Activated T-cell treated with anti-CD3 and anti-CD28 coated beads, Interleukin-2, amount 50 U/mL, for 48 hours (primary cell): ENCODE measurements around the gene PLPP7.
"Not testable (repeated sequence)": the region's sequence is repeated elsewhere in the genome, so short reads cannot be mapped to it uniquely, and the experiment has no call there.

ENCODE experiments used
- DNase-seq, 2 experiments: peaks; one replicate each; pipeline ENCODE4 v3.0.0-alpha.2; 2020

The PLPP7 gene

GRCh38 chr9:131289301-131290035 is at the start of gene PLPP7:
PLPP7 (plus strand) TSS chr9:131289723; CDS start chr9:131289998, 275 bp downstream.
- DNase-seq = no peak

GRCh38 chr9:131240047-131240921 is 49.2 kb upstream of the PLPP7 start:
- no peak for DNase-seq

DNA sequence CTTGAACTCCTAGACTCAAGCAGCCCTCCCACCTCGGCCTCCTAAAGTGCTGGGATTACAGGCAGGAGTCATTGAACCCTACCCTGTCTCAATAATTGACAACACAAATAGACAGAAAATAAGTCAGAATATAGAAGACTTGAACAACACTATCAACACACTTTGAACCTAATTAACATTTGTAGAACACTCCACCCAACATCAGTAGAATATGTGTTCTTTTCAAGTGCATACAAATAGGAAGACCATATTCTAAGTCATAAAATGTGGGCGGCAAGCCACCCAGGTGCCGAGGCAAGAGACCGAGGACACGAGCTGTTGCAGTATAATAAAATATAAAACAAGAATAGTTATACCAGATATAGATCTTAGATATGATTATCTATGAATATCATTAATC is 45.2 kb upstream of the PLPP7 start:
- not testable (repeated sequence) for DNase-seq

DNA sequence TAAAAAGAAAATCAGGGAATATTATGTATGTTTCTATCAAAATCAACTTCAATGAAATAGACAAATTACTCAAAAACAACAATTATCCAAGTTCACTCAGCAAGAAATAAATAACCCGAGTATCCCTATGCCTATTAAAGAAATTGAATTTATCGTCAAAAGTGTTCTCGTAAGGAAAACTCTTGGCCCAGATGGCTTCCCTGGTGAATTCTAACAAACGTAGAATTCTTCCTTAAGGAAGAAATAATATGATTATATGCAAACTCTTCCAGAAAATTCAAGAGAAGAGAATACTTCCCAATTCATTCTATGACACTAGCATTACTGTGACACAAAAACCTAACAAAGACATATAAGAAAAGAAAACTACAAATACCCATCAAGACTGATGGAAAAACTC is 42.9 kb upstream of the PLPP7 start:
- DNase-seq = no peak

GRCh38 chr9:131252120-131252519 is 37.4 kb upstream of the PLPP7 start:
- no peak for DNase-seq

DNA sequence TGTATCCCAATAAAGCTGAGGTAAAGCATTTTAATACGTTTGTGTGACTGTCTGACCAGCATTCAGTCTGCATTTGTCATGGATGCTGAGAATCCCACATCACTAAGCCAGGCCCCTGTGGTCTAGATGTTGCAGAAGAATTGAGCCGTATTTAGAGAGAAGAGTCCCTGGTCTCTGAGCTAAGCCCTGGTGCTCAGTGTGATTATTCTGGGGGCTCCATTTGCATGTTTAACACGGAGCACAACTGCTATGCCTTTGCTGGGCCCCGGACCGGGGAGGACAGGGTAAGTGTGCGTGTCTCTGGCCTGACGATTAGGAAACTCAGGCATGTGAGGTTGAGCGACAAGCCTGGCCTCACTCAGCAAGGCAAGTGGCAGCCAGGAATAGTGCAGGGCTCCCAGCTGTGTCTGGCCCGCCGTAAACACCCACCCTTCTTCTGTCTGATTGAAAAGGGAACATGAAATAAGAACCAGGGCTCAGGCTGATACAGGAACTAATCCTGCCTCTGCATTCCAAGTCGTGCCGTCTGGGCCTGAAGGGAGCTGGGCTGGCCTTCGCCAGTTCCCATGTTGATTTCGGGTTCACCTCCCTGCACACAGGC is 35.5 kb upstream of the PLPP7 start:
- peak in 1 of 2 experiments; percentile 19 for DNase-seq

DNA sequence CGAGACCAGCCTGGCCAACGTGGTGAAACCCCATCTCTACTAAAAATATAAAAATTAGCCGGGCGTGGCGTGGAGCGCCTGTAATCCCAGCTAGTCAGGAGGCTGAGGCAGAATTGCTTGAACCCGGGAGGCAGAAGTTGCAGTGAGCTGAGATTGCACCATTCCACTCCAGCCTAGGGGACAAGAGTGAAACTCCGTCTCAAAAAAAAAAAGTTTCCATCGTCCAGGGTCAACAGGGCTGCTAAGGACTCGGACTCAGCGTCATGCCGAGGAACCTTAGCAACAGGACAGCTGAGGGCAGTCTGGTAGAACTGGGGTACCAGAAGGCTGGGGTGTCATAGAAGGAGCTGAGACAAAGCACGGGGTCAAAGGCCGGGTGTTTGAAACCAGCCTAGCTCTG is 34.9 kb upstream of the PLPP7 start:
- no peak for DNase-seq

- DNase-seq = no peak
Measured at GRCh38 chr9:131255676-131256197, 33.8 kb upstream of the PLPP7 start.

DNA sequence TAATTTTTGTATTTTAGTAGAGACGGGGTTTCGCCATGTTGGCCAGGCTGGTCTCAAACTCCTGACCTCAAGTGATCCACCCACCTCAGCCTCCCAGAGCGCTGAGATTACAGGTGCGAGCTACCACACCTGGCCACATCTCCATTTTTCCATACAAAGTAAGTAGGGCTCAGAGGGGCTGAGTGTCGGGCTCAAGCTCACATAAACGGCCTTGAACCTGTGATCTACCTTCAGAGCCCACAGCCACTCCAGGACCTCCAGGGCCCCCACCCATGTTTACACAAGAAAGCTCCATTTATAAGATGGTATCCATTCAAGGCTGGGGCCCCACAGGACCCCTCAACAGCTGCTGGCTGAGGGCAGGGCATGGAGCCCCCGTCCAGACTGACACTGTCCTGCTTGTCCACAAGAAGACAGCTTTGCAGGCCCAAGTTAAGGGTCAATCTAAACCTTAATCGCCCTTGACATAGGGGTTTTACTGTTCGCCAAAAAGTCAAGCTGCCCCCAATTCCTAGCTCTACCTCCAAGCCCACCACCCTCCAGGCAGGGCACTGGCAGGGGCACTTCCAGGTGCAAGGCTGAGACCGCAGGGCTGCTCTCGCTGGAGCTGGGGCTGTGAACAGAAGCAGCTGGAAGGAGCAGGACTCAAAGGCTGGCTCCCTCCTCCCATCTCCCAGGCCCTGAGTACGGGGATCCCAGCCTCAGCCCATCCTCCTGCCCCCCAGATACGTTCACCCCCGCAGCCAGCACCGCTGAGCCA is 32.1 kb upstream of the PLPP7 start:
- no peak for DNase-seq

GRCh38 chr9:131258186-131258585 is 31.3 kb upstream of the PLPP7 start:
- DNase-seq = no peak

DNA sequence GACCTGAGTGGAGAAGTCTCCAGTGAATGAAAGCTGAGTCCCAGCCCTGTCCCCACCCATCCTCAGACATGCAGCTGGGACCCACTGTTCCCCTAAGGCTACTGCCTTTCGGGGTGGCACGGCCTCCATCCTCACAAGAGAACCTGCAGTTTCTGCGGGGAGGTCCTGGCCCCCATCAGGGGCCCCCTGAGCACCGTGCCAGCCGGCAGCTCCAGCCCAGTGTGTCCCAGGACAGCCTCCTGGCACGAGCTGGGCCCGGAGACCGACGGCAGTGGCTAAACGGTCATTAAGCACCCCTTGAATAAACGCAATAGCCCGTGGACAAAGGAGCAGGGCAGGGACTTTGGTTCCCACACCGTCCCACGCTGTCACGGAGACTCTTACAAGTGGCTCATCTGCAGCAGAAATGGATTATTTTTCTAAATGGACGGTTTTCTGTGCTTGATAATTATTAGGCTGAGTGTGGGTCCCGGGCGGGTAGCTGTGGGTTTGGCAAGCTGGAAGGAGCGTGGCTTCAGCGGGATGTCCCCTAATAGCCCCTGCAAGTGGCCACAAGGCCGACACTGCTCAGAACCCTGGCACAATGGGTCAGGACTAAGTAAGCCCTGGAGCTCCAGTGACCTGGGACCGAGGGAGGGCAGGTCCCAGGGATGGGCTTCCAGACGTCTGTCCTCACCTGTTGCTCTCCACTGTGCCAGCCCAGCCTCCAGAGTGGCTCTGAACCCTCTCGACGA is 30.7 kb upstream of the PLPP7 start:
- no peak for DNase-seq

DNA sequence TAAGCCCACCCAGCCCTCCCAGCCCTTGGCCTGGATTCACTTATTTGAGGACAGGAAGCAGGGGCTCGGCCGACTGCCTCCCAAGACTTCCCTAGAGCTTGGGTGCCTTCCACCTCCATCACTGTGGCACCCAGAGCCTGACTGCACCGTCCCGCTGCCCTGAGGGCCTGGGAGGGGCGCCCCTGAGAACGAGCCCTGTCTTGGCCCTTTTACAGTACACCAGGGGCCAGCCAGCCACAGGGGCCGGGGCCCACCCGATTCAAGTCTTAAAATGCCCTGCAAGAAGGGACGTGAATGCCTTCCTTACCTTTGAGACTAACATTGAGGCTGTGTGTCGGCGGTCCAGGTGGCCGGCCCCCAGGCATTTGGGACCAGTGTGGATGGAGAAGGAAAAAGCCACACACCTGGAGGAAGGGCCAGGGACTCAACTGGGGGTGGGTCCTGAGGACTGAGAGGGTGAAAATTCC is 30.1 kb upstream of the PLPP7 start:
- no peak for DNase-seq

DNA sequence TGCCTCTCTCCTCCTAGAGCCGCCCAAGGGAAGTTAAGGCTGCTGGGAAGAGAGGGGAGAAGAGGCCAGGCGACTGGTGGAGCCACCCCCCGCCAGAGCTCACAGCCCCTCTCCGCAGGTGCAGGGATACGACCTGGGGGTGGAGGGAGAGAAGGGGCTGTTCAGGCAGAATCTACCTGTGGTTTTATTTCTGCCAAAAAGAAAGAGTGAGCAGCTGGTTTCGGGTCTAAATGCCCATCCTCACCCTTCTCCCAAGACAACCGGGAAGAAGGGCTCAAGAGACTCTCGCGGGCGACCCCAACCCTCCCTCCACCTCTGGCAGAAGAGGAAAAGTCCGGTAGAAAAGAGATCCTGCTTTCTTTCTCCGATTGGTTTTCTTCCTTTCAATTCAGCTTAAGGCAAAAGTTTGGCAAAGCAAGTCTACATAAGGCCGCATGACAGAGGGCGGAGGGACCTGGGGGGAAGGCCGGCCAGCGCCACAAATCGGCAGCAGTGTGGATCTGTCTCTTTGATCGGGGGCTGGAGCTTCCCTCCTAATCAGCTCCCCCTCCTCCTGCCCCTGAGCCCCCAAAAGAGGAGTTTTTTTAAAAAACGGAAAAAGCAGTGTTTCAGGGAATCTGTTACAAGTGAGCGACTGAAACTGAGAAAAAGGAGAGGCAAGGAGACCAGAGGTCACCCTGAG is 29.5 kb upstream of the PLPP7 start:
- DNase-seq = no peak

DNA sequence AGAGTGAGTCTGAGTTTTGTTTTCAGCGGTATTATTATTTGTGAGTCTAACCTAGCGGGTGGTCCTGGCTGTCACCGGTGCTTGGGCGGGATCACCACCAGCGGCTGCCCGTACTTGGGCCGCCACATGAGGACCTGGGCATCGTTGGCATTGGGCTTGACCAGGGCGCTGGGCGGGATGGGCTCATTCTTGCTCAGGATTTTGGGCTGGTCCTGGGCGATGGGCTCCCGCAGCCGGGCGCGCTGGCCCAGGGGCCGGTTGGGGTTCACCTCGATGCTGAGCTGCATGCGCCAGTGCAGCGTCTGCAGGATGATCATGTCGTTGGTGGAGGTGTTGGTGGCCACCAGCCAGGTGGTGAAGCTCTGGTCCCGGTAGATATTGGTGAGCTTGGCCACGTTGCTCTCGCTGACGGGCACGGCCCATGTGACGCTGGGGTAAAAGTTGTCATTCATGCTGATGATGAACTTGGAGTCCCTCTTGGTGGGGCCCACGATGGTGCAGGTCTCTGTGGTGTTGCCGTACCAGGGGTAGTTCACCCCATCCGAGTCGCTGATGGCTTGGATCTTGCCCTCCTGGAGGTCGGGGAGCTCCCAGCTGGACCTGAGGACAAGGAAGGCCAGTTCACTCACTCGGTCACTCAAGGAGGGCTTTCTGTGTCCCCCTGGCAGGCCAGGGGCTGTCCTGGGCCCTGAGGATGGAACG is 28.6 kb upstream of the PLPP7 start:
- no peak for DNase-seq

GRCh38 chr9:131262327-131263032 is 27.0 kb upstream of the PLPP7 start:
- no peak for DNase-seq

DNA sequence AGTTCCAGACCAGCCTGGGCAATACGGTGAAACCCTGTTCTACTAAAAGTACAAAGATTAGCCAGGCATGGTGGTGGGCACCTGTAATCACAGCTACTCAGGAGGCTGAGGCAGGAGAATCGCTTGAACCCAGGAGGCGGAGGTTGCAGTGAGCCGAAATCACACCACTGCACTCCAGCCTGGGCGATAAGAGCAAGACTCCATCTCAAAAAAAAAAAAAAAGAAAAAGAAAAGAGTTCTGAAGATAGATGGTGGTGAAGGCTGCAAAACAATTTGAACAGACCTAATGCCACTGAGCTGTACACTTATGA is 26.5 kb upstream of the PLPP7 start:
- DNase-seq = not testable (repeated sequence)

DNA sequence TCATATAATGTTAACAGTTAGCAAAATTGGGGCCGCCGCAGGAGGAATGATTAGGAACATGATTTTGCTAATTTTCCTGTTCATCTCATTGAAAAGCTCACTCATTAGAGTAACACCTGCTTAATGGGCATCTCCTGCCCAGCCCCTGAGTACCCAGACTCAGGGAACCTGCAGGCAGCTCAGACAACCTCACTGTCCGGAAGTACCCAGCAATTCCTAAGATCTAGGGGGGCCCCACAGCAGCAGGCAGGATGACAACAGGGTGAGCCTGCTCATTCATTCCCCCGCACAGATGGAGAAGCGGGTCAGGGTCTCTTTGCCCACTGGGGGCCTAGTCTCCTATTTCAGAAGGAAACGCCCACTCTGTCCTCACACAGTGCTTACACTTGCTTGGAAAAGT is 25.8 kb upstream of the PLPP7 start:
- no peak for DNase-seq

- DNase-seq = peak in 1 of 2 experiments; percentile 59
Measured at GRCh38 chr9:131264231-131264630, 25.3 kb upstream of the PLPP7 start.

DNA sequence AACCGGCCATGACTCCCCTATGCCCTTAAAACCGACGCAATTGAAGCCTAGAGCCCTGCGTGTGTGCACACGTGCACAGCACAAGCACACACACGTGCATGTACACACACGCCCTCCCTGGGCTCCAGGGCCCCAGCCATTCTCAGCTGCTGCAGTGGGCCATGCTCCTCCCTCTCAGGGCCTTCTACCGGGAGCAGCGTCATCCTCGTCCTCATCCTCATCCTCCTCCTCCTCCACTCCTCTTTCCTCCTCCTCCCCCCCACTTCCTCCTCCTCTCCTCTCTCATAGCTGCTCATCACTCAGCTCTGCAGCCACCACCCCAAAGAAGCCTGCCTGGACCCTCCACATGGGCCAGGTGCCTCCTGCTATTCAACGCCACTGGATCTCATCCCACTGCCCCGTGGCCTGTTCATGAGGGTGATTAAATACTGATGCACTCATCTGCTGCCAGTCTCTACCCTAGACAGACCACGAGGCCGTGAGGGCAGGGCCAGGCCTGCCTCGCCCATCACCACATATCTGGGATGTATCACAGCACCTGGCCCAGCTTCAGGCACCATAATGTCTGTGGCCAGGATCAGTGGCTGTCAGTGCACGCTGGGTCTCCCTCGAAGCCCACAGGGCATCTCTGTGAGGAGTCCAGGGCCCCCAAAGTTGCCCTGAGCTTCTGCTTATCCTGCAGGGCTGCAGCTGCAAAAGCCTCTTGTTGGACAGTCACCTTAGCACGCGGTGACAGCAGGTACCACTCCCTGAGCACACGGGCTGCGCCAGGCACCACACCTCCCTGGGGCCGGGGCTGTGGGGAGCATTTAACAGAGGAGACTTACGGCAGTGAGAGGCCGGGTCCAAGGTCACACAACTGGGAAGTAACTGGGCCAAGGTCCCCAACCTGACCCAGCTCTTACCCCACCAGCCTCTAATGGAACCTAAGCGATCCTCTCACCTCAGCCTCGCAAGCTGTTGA is 23.0 kb upstream of the PLPP7 start:
- peak; percentile 58 to 61 for DNase-seq
